HEK293T (cell line): Measurements from ENCODE around the gene FAM20B.

Experiments used
- ARNT ChIP-seq: fragments of 450-650 bp; IDR thresholded peaks from 2 replicates; pipeline ENCODE4 v1.6.1; 2017; ENCODE audit warnings: mild to moderate bottlenecking
- BHLHE40 ChIP-seq: fragments of 450-650 bp; IDR thresholded peaks from 2 replicates; pipeline ENCODE4 v1.6.1; 2016; ENCODE audit warnings: mild to moderate bottlenecking, moderate library complexity, borderline replicate concordance
- ELF4 ChIP-seq: fragments of 450-650 bp; IDR thresholded peaks from 2 replicates; pipeline ENCODE4 v1.6.1; 2017; ENCODE audit warnings: antibody characterized with exemption
- FOXA1 ChIP-seq: fragments of 450-650 bp; IDR thresholded peaks from 2 replicates; pipeline ENCODE4 v1.6.1; 2016; ENCODE audit warnings: mild to moderate bottlenecking
- FOXK2 ChIP-seq: fragments of 450-650 bp; IDR thresholded peaks from 2 replicates; pipeline ENCODE4 v1.6.1; 2016; ENCODE audit warnings: mild to moderate bottlenecking
- FOXM1 ChIP-seq: fragments of 450-650 bp; IDR thresholded peaks from 2 replicates; pipeline ENCODE4 v1.6.1; 2017; ENCODE audit warnings: mild to moderate bottlenecking, borderline replicate concordance
- NFRKB ChIP-seq: fragments of 450-650 bp; IDR thresholded peaks from 2 replicates; pipeline ENCODE4 v1.6.1; 2016; ENCODE audit warnings: mild to moderate bottlenecking, moderate library complexity
- PKNOX1 ChIP-seq: fragments of 450-650 bp; IDR thresholded peaks from 2 replicates; pipeline ENCODE4 v1.6.1; 2016
- SUZ12 ChIP-seq: fragments of 450-650 bp; IDR thresholded peaks from 2 replicates; pipeline ENCODE4 v1.6.1; 2016; ENCODE audit warnings: mild to moderate bottlenecking
- TARDBP ChIP-seq: fragments of 450-650 bp; IDR thresholded peaks from 2 replicates; pipeline ENCODE4 v1.6.1; 2016
- ZNF384 ChIP-seq: fragments of 450-650 bp; IDR thresholded peaks from 2 replicates; pipeline ENCODE4 v1.6.1; 2016

GRCh38 chr1:179061360-179062282, 35.9 kb downstream of the FAM20B start:
- TF ChIP-seq FOXA1 = no peak
- TF ChIP-seq ELF4 = no peak
- TF ChIP-seq PKNOX1 = no peak
- no peak for TF ChIP-seq FOXM1
- TF ChIP-seq FOXK2 = no peak
- TF ChIP-seq BHLHE40 = no peak
- TF ChIP-seq ZNF384 = no peak
- TF ChIP-seq ARNT = no peak
- TF ChIP-seq NFRKB = no peak
- TF ChIP-seq SUZ12 = no peak
- TF ChIP-seq TARDBP = no peak
